Activated T-helper 17 cell treated with anti-CD3 and anti-CD28 coated beads, Interleukin-2, amount 50 U/mL, for 72 hours (primary cell): ENCODE results near the gene TAB3. TPM values are rescaled to one million over a fixed set of nuclear protein-coding genes. Genes with fewer than 3 reads are reported as not detected.
A peak's percentile ranks its signal among the peaks of the same experiment; 100 is the strongest.

Source experiments
- ATAC-seq: fragments of 150-1000 bp; cut with Tn5 transposase; replicated peaks from 2 replicates; pipeline ENCODE4 v1.10.0; 2021; ENCODE audit warnings: mild to moderate bottlenecking, moderate library complexity
- H3K27ac Mint-ChIP-seq: one replicate; pipeline ENCODE4 v1.8.0; 2022; ENCODE audit warnings: mixed read lengths
- H3K27me3 Mint-ChIP-seq: one replicate; pipeline ENCODE4 v1.8.0; 2022; ENCODE audit warnings: mixed read lengths
- H3K36me3 Mint-ChIP-seq: one replicate; pipeline ENCODE4 v1.8.0; 2022; ENCODE audit warnings: low read depth, mild to moderate bottlenecking, mixed read lengths
- H3K4me1 Mint-ChIP-seq: one replicate; pipeline ENCODE4 v1.8.0; 2022; ENCODE audit warnings: mixed read lengths
- H3K4me3 Mint-ChIP-seq: one replicate; pipeline ENCODE4 v1.8.0; 2022; ENCODE audit warnings: mild to moderate bottlenecking, mixed read lengths
- H3K9me3 Mint-ChIP-seq: one replicate; pipeline ENCODE4 v1.8.0; 2022; ENCODE audit warnings: mixed read lengths
- total RNA-seq, 2 donors: library from RNA; stranded (reverse); gene quantifications; one replicate each; pipeline ENCODE4 v1.2.3, GENCODE V29; 2022

TAB3 gene
- total RNA-seq, 2 donors from 2014 or later: 22.0 to 25.1 TPM

- H3K27me3 Mint-ChIP-seq: peaks cover 7% of the 10 kb centered on the region
- H3K27ac Mint-ChIP-seq: no peak overlapping the region
- H3K4me1 Mint-ChIP-seq: peaks cover 6% of the 10 kb centered on the region
- ATAC-seq: peak; percentile 77
- no peaks in the 10 kb centered on the region for H3K9me3 Mint-ChIP-seq
- H3K4me3 Mint-ChIP-seq: no peak overlapping the region
- H3K36me3 Mint-ChIP-seq: no peaks in the 10 kb centered on the region
These were observed 11.2 kb upstream of the TAB3 start for GRCh38 chrX:30900227-30900626.

DNA sequence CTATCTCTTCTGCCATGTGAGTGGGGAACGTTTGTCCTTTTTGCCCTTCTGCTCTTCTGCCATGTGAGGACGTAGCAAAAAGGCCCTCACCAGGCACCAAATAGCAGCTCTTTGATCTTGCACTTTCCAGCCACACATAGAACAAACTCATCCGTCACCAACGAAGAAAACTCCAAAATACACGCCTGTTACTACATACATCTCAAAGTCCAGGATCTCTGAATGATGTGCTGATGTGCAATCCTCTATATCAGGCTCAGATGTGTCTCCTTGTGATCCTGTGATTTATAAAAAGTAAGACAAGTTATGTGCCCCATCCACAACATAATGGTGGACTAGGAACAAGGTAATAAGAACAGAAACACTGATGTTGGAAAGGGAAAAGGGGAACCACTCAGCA lies 9.8 kb upstream of the TAB3 start:
- Mint-ChIP-seq H3K27ac (no peak overlapping the region), H3K4me3 (no peak overlapping the region), H3K36me3 (no peaks in the 10 kb centered on the region), H3K4me1 (peaks cover 6% of the 10 kb centered on the region), H3K9me3 (no peaks in the 10 kb centered on the region), H3K27me3 (peaks cover 7% of the 10 kb centered on the region)
- no peak for ATAC-seq

DNA sequence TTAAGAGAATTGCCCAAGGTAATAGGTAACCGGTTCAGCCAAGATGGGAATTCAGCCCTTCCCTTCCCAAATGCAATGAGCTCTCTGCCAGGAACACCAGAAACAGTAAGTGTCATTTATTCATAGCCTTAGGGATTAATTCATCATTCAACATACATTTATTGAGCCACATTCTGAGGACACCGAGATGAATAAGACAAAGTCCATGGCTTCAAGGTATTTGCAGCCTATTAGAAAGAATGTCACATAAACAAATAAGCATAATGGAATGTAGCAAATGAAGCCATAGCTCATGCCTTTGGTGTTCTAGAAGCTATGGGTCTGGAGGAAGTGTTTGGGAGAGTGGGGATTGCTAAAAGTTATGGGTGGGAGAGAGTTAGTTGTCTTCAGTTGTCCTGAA lies 6.3 kb upstream of the TAB3 start:
- H3K9me3 Mint-ChIP-seq: no peaks in the 10 kb centered on the region
- peaks cover 4% of the 10 kb centered on the region for H3K27me3 Mint-ChIP-seq
- ATAC-seq: no peak
- H3K27ac Mint-ChIP-seq: no peak overlapping the region
- peaks cover 6% of the 10 kb centered on the region for H3K4me1 Mint-ChIP-seq
- no peak overlapping the region for H3K4me3 Mint-ChIP-seq
- H3K36me3 Mint-ChIP-seq: no peaks in the 10 kb centered on the region

DNA sequence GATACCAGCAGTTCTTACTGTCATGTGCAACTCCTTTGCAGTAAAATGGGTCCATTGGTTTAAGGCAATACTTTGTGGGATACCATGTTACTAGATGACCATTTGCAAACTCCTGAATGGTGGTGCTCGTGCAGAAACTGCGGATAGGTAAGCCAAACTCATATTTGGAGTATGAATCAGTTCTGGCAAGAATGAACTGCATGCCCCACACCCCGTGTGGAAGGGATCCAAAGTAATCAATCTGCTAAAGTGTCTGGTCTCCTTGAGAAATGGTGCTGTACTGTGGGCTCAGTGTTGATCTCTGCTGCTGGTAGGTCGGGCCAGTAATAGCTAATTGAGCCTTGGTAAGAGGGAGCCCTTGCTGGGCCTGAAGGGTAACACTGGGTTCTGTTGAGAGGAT lies 4.2 kb upstream of the TAB3 start:
- Mint-ChIP-seq H3K36me3 (no peaks in the 10 kb centered on the region), H3K27ac (no peak overlapping the region), H3K4me1 (no peaks in the 10 kb centered on the region), H3K4me3 (no peak overlapping the region), H3K27me3 (no peaks in the 10 kb centered on the region), H3K9me3 (no peaks in the 10 kb centered on the region)
- no peak for ATAC-seq

- H3K27ac Mint-ChIP-seq: no peak overlapping the region
- ATAC-seq: no peak
These were observed 3.5 kb upstream of the TAB3 start for GRCh38 chrX:30892591-30892990.

DNA sequence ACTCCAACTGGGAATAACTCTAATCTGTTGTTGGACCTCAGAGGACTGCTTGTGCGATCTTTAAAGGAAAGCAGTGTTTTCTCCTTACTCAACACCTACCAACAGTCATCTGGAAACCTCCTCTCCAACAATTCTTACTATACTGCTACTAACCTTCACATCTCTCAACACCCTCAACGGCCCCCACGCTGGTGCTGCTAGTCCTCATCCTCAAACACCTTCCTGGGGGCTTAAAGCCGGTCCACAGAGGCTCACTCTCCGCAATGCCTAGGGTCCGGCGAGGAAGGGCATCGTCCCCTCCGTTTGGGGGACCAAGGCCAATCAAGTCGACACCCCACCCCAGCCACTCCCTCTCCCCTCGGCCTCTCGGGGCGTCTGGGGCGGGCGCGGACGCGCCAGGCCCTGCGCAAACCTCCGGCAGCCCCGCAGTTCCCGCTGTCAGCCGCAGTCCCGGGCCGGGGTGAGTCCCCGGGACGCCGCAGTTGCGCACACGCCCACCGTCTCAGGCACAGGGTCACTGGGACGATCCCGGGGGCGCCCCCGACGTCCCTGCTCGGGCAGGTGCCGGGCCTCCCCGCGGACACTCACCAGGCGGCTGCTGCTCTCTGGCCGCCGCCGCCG lies 418 bp downstream of the TAB3 start:
- Mint-ChIP-seq H3K36me3 (peaks cover 21% of the 10 kb centered on the region), H3K27ac (peak overlapping the region; percentile 95), H3K27me3 (no peaks in the 10 kb centered on the region), H3K9me3 (no peaks in the 10 kb centered on the region), H3K4me3 (peak overlapping the region; percentile 87), H3K4me1 (peaks cover 18% of the 10 kb centered on the region)
- peak; percentile 36 for ATAC-seq

More at GRCh38 chrX:30892591-30892990, 3.5 kb upstream of the TAB3 start:
- no peak overlapping the region for H3K4me3 Mint-ChIP-seq
- H3K27me3 Mint-ChIP-seq: no peaks in the 10 kb centered on the region
- no peaks in the 10 kb centered on the region for H3K4me1 Mint-ChIP-seq
- peaks cover 3% of the 10 kb centered on the region for H3K36me3 Mint-ChIP-seq
- no peaks in the 10 kb centered on the region for H3K9me3 Mint-ChIP-seq

GRCh38 chrX:30887721-30888120 lies 1.3 kb downstream of the TAB3 start:
- Mint-ChIP-seq H3K4me3 (peak overlapping the region; percentile 87), H3K4me1 (peaks cover 18% of the 10 kb centered on the region), H3K36me3 (peaks cover 21% of the 10 kb centered on the region), H3K27ac (peak overlapping the region; percentile 88), H3K9me3 (no peaks in the 10 kb centered on the region), H3K27me3 (no peaks in the 10 kb centered on the region)
- peak; percentile 32 for ATAC-seq

- Mint-ChIP-seq H3K4me1 (peaks cover 18% of the 10 kb centered on the region), H3K36me3 (peaks cover 21% of the 10 kb centered on the region), H3K9me3 (no peaks in the 10 kb centered on the region), H3K4me3 (peak overlapping the region; percentile 87), H3K27ac (peak overlapping the region; percentile 88), H3K27me3 (no peaks in the 10 kb centered on the region)
- ATAC-seq: no peak
These were observed 1.8 kb downstream of the TAB3 start for GRCh38 chrX:30887288-30887687.

- Mint-ChIP-seq H3K27me3 (no peaks in the 10 kb centered on the region), H3K9me3 (no peaks in the 10 kb centered on the region), H3K4me3 (no peak overlapping the region), H3K36me3 (peaks cover 21% of the 10 kb centered on the region), H3K4me1 (peaks cover 25% of the 10 kb centered on the region), H3K27ac (no peak overlapping the region)
- ATAC-seq: no peak
These were observed 3.9 kb downstream of the TAB3 start for GRCh38 chrX:30885136-30885535.

GRCh38 chrX:30883138-30883537 lies 5.9 kb downstream of the TAB3 start:
- Mint-ChIP-seq H3K4me3 (no peak overlapping the region), H3K4me1 (peaks cover 25% of the 10 kb centered on the region), H3K27me3 (no peaks in the 10 kb centered on the region), H3K36me3 (peaks cover 21% of the 10 kb centered on the region), H3K27ac (no peak overlapping the region), H3K9me3 (no peaks in the 10 kb centered on the region)
- ATAC-seq: no peak

DNA sequence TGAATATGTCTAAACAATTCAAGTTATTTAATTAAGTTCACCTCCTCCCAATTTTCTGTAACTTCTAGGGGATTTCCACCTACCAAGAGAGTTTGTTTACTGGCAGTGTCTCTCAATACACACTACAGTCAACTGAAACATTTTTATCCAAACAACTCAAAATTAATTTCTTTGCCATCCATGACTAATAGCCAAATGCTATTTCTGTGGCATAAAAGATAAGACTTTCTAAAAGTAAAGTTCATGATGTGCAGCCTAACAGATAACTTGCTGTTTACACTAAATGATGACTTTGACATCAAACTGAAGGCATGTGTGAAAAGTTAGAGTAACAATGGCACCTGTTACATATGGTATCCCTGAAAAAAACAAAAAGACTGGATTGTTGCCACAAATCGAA lies 7.3 kb downstream of the TAB3 start:
- Mint-ChIP-seq H3K27me3 (no peaks in the 10 kb centered on the region), H3K27ac (no peak overlapping the region), H3K4me3 (peak overlapping the region; percentile 15), H3K36me3 (peaks cover 14% of the 10 kb centered on the region), H3K9me3 (no peaks in the 10 kb centered on the region), H3K4me1 (peaks cover 25% of the 10 kb centered on the region)
- peak; percentile 46 for ATAC-seq

- Mint-ChIP-seq H3K9me3 (no peaks in the 10 kb centered on the region), H3K27ac (no peak overlapping the region), H3K4me1 (peaks cover 25% of the 10 kb centered on the region), H3K4me3 (peak overlapping the region; percentile 15), H3K36me3 (peaks cover 10% of the 10 kb centered on the region), H3K27me3 (no peaks in the 10 kb centered on the region)
- ATAC-seq: peak; percentile 65
These were observed 7.7 kb downstream of the TAB3 start for GRCh38 chrX:30881390-30881789.

DNA sequence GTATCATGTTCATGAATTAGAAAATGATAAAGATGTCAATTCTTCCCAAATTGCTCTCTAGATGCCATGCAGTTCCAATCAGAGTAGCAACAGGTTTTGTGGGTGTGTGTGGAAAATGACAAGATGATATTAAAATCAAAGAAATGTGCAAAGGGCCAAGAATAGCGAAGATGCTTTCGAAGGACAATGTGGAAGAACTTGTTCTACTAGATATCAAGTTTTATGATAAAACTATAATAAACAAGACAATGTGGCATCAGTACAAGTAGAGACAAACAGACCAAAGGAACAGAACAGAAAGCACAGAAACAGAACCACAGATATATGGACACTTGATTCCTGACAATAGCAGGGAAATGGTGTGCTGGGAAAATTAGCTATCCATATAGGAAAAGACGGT lies 9.0 kb downstream of the TAB3 start:
- no peaks in the 10 kb centered on the region for H3K36me3 Mint-ChIP-seq
- no peaks in the 10 kb centered on the region for H3K9me3 Mint-ChIP-seq
- no peak for ATAC-seq
- peaks cover 17% of the 10 kb centered on the region for H3K4me1 Mint-ChIP-seq
- no peak overlapping the region for H3K4me3 Mint-ChIP-seq
- H3K27me3 Mint-ChIP-seq: no peaks in the 10 kb centered on the region
- H3K27ac Mint-ChIP-seq: no peak overlapping the region

DNA sequence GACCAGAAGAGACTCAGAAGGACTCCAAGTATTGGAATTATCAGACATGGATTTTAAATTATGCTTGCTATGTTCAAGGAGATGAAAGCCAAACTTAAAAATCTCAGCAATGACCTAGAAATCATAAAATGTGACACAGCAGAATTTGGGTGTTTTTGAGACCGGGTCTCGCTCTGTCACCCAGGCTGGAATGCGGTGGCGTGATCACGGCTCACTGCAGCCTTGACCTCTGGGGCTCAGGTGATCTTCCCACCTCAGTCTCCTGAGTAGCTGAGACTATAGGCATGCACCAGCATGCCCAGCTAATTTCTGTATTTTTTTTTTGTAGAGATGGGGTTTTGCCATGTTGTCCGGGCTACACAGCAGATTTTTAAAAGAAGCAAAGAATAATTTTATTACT lies 12.7 kb downstream of the TAB3 start:
- Mint-ChIP-seq H3K4me3 (no peak overlapping the region), H3K27ac (no peak overlapping the region), H3K9me3 (no peaks in the 10 kb centered on the region), H3K4me1 (peaks cover 15% of the 10 kb centered on the region), H3K27me3 (no peaks in the 10 kb centered on the region), H3K36me3 (peaks cover 2% of the 10 kb centered on the region)
- no peak for ATAC-seq

- no peak overlapping the region for H3K27ac Mint-ChIP-seq
- ATAC-seq: peak; percentile 88
These were observed 13.1 kb downstream of the TAB3 start for GRCh38 chrX:30875957-30876356.

GRCh38 chrX:30874851-30875250 lies 14.2 kb downstream of the TAB3 start:
- Mint-ChIP-seq H3K4me3 (no peak overlapping the region), H3K9me3 (no peaks in the 10 kb centered on the region), H3K36me3 (peaks cover 16% of the 10 kb centered on the region), H3K27ac (no peak overlapping the region), H3K27me3 (no peaks in the 10 kb centered on the region), H3K4me1 (peaks cover 8% of the 10 kb centered on the region)
- no peak for ATAC-seq

More at GRCh38 chrX:30875957-30876356, 13.1 kb downstream of the TAB3 start:
- no peak overlapping the region for H3K4me3 Mint-ChIP-seq
- H3K9me3 Mint-ChIP-seq: no peaks in the 10 kb centered on the region
- H3K4me1 Mint-ChIP-seq: peaks cover 14% of the 10 kb centered on the region
- peaks cover 6% of the 10 kb centered on the region for H3K36me3 Mint-ChIP-seq
- H3K27me3 Mint-ChIP-seq: no peaks in the 10 kb centered on the region
